Measurements from ENCODE around the gene PDIA5. TPM values are rescaled to one million over a fixed set of nuclear protein-coding genes. Genes with fewer than 3 reads are reported as not detected.

PDIA5 gene
- polyA plus RNA-seq, 2 donors: 3.1 to 5.9 TPM

- peaks cover 3 to 15% of the 10 kb centered on the region in 2 donors for H3K36me3 ChIP-seq (ENCODE audit: control insufficient read depth in 2 of 2, insufficient read depth in 2 of 2, low read length in 1 of 2)
- H3K4me1 ChIP-seq (ENCODE audit: control insufficient read depth in 2 of 2, insufficient read depth in 2 of 2, low read length in 1 of 2): peaks cover 0 to 3% of the 10 kb centered on the region in 2 donors
- no peaks in the 10 kb centered on the region for H3K9me3 ChIP-seq (ENCODE audit: control insufficient read depth in 2 of 2, insufficient read depth in 1 of 2, low read depth in 1 of 2, low read length in 1 of 2)
- H3K27me3 ChIP-seq (ENCODE audit: control insufficient read depth in 1 of 2, insufficient read depth in 2 of 2, low read length in 2 of 2): no peaks in the 10 kb centered on the region
- WGBS, 2 donors: 70 to 73% methylated on average over 5 of the region's 5 CpGs
- H3K4me3 ChIP-seq (ENCODE audit: low read depth in 1 of 2, low read length in 2 of 2): no peak overlapping the region
- H3K27ac ChIP-seq (ENCODE audit: low read depth in 2 of 2, low read length in 1 of 2): no peak overlapping the region
These were observed 53.0 kb downstream of the PDIA5 start for GRCh38 chr3:123119802-123120201.

- Histone ChIP-seq H3K27ac (ENCODE audit: low read depth in 2 of 2, low read length in 1 of 2) (no peak overlapping the region), H3K36me3 (ENCODE audit: control insufficient read depth in 2 of 2, insufficient read depth in 2 of 2, low read length in 1 of 2) (peaks cover 0 to 17% of the 10 kb centered on the region in 2 donors), H3K27me3 (ENCODE audit: control insufficient read depth in 1 of 2, insufficient read depth in 2 of 2, low read length in 2 of 2) (no peaks in the 10 kb centered on the region), H3K4me3 (ENCODE audit: low read depth in 1 of 2, low read length in 2 of 2) (no peak overlapping the region), H3K4me1 (ENCODE audit: control insufficient read depth in 2 of 2, insufficient read depth in 2 of 2, low read length in 1 of 2) (peaks cover 0 to 3% of the 10 kb centered on the region in 2 donors), H3K9me3 (ENCODE audit: control insufficient read depth in 2 of 2, insufficient read depth in 1 of 2, low read depth in 1 of 2, low read length in 1 of 2) (no peaks in the 10 kb centered on the region)
- 82 to 84% methylated on average over 4 of the region's 4 CpGs for WGBS, 2 donors
These were observed 53.7 kb downstream of the PDIA5 start for GRCh38 chr3:123120573-123120972.

GRCh38 chr3:123122057-123122456 lies 55.2 kb downstream of the PDIA5 start:
- Histone ChIP-seq H3K4me1 (ENCODE audit: control insufficient read depth in 2 of 2, insufficient read depth in 2 of 2, low read length in 1 of 2) (peaks cover 0 to 3% of the 10 kb centered on the region in 2 donors), H3K27me3 (ENCODE audit: control insufficient read depth in 1 of 2, insufficient read depth in 2 of 2, low read length in 2 of 2) (no peaks in the 10 kb centered on the region), H3K9me3 (ENCODE audit: control insufficient read depth in 2 of 2, insufficient read depth in 1 of 2, low read depth in 1 of 2, low read length in 1 of 2) (no peaks in the 10 kb centered on the region), H3K27ac (ENCODE audit: low read depth in 2 of 2, low read length in 1 of 2) (no peak overlapping the region), H3K4me3 (ENCODE audit: low read depth in 1 of 2, low read length in 2 of 2) (no peak overlapping the region), H3K36me3 (ENCODE audit: control insufficient read depth in 2 of 2, insufficient read depth in 2 of 2, low read length in 1 of 2) (peaks cover 0 to 17% of the 10 kb centered on the region in 2 donors)
- WGBS, 2 donors: 78 to 86% methylated on average over 5 of the region's 5 CpGs

- H3K4me3 ChIP-seq (ENCODE audit: low read depth in 1 of 2, low read length in 2 of 2): no peak overlapping the region
- 42 to 57% methylated on average over 8 of the region's 8 CpGs for WGBS, 2 donors
- no peaks in the 10 kb centered on the region for H3K27me3 ChIP-seq (ENCODE audit: control insufficient read depth in 1 of 2, insufficient read depth in 2 of 2, low read length in 2 of 2)
- peaks cover 0 to 3% of the 10 kb centered on the region in 2 donors for H3K4me1 ChIP-seq (ENCODE audit: control insufficient read depth in 2 of 2, insufficient read depth in 2 of 2, low read length in 1 of 2)
- no peak overlapping the region for H3K27ac ChIP-seq (ENCODE audit: low read depth in 2 of 2, low read length in 1 of 2)
- no peaks in the 10 kb centered on the region for H3K9me3 ChIP-seq (ENCODE audit: control insufficient read depth in 2 of 2, insufficient read depth in 1 of 2, low read depth in 1 of 2, low read length in 1 of 2)
- peaks cover 0 to 17% of the 10 kb centered on the region in 2 donors for H3K36me3 ChIP-seq (ENCODE audit: control insufficient read depth in 2 of 2, insufficient read depth in 2 of 2, low read length in 1 of 2)
These were observed 55.9 kb downstream of the PDIA5 start for GRCh38 chr3:123122525-123123315.

- 83 to 84% methylated on average over 24 of the region's 24 CpGs for WGBS, 2 donors
- H3K36me3 ChIP-seq (ENCODE audit: control insufficient read depth in 2 of 2, insufficient read depth in 2 of 2, low read length in 1 of 2): peaks cover 0 to 17% of the 10 kb centered on the region in 2 donors
These were observed 57.1 kb downstream of the PDIA5 start for GRCh38 chr3:123123716-123124616.

GRCh38 chr3:123124971-123125370 lies 58.1 kb downstream of the PDIA5 start:
- 95 to 96% methylated on average over 7 of the region's 7 CpGs for WGBS, 2 donors
- Histone ChIP-seq H3K36me3 (ENCODE audit: control insufficient read depth in 2 of 2, insufficient read depth in 2 of 2, low read length in 1 of 2) (peaks cover 0 to 15% of the 10 kb centered on the region in 2 donors), H3K27ac (ENCODE audit: low read depth in 2 of 2, low read length in 1 of 2) (no peak overlapping the region), H3K27me3 (ENCODE audit: control insufficient read depth in 1 of 2, insufficient read depth in 2 of 2, low read length in 2 of 2) (no peaks in the 10 kb centered on the region), H3K9me3 (ENCODE audit: control insufficient read depth in 2 of 2, insufficient read depth in 1 of 2, low read depth in 1 of 2, low read length in 1 of 2) (no peaks in the 10 kb centered on the region), H3K4me1 (ENCODE audit: control insufficient read depth in 2 of 2, insufficient read depth in 2 of 2, low read length in 1 of 2) (peaks cover 0 to 3% of the 10 kb centered on the region in 2 donors), H3K4me3 (ENCODE audit: low read depth in 1 of 2, low read length in 2 of 2) (no peak overlapping the region)

More at GRCh38 chr3:123123716-123124616, 57.1 kb downstream of the PDIA5 start:
- no peak overlapping the region for H3K27ac ChIP-seq (ENCODE audit: low read depth in 2 of 2, low read length in 1 of 2)
- peaks cover 0 to 3% of the 10 kb centered on the region in 2 donors for H3K4me1 ChIP-seq (ENCODE audit: control insufficient read depth in 2 of 2, insufficient read depth in 2 of 2, low read length in 1 of 2)
- H3K27me3 ChIP-seq (ENCODE audit: control insufficient read depth in 1 of 2, insufficient read depth in 2 of 2, low read length in 2 of 2): no peaks in the 10 kb centered on the region
- H3K9me3 ChIP-seq (ENCODE audit: control insufficient read depth in 2 of 2, insufficient read depth in 1 of 2, low read depth in 1 of 2, low read length in 1 of 2): no peaks in the 10 kb centered on the region
- H3K4me3 ChIP-seq (ENCODE audit: low read depth in 1 of 2, low read length in 2 of 2): no peak overlapping the region

- 75 to 78% methylated on average over 7 of the region's 7 CpGs for WGBS, 2 donors
- H3K27ac ChIP-seq (ENCODE audit: low read depth in 2 of 2, low read length in 1 of 2): no peak overlapping the region
- H3K9me3 ChIP-seq (ENCODE audit: control insufficient read depth in 2 of 2, insufficient read depth in 1 of 2, low read depth in 1 of 2, low read length in 1 of 2): no peaks in the 10 kb centered on the region
- no peak overlapping the region for H3K4me3 ChIP-seq (ENCODE audit: low read depth in 1 of 2, low read length in 2 of 2)
- H3K4me1 ChIP-seq (ENCODE audit: control insufficient read depth in 2 of 2, insufficient read depth in 2 of 2, low read length in 1 of 2): peaks cover 0 to 3% of the 10 kb centered on the region in 2 donors
- no peaks in the 10 kb centered on the region for H3K27me3 ChIP-seq (ENCODE audit: control insufficient read depth in 1 of 2, insufficient read depth in 2 of 2, low read length in 2 of 2)
- peaks cover 0 to 19% of the 10 kb centered on the region in 2 donors for H3K36me3 ChIP-seq (ENCODE audit: control insufficient read depth in 2 of 2, insufficient read depth in 2 of 2, low read length in 1 of 2)
These were observed 59.2 kb downstream of the PDIA5 start for GRCh38 chr3:123126031-123126430.

GRCh38 chr3:123126653-123127052 lies 59.8 kb downstream of the PDIA5 start:
- Histone ChIP-seq H3K36me3 (ENCODE audit: control insufficient read depth in 2 of 2, insufficient read depth in 2 of 2, low read length in 1 of 2) (peaks cover 0 to 19% of the 10 kb centered on the region in 2 donors), H3K27me3 (ENCODE audit: control insufficient read depth in 1 of 2, insufficient read depth in 2 of 2, low read length in 2 of 2) (no peaks in the 10 kb centered on the region), H3K9me3 (ENCODE audit: control insufficient read depth in 2 of 2, insufficient read depth in 1 of 2, low read depth in 1 of 2, low read length in 1 of 2) (no peaks in the 10 kb centered on the region), H3K4me1 (ENCODE audit: control insufficient read depth in 2 of 2, insufficient read depth in 2 of 2, low read length in 1 of 2) (peaks cover 0 to 3% of the 10 kb centered on the region in 2 donors), H3K27ac (ENCODE audit: low read depth in 2 of 2, low read length in 1 of 2) (no peak overlapping the region), H3K4me3 (ENCODE audit: low read depth in 1 of 2, low read length in 2 of 2) (no peak overlapping the region)
- 93 to 96% methylated on average over 3 of the region's 3 CpGs for WGBS, 2 donors

- Histone ChIP-seq H3K4me3 (ENCODE audit: low read depth in 1 of 2, low read length in 2 of 2) (no peak overlapping the region), H3K27ac (ENCODE audit: low read depth in 2 of 2, low read length in 1 of 2) (no peak overlapping the region), H3K36me3 (ENCODE audit: control insufficient read depth in 2 of 2, insufficient read depth in 2 of 2, low read length in 1 of 2) (peaks cover 0 to 19% of the 10 kb centered on the region in 2 donors), H3K4me1 (ENCODE audit: control insufficient read depth in 2 of 2, insufficient read depth in 2 of 2, low read length in 1 of 2) (no peaks in the 10 kb centered on the region), H3K27me3 (ENCODE audit: control insufficient read depth in 1 of 2, insufficient read depth in 2 of 2, low read length in 2 of 2) (no peaks in the 10 kb centered on the region), H3K9me3 (ENCODE audit: control insufficient read depth in 2 of 2, insufficient read depth in 1 of 2, low read depth in 1 of 2, low read length in 1 of 2) (no peaks in the 10 kb centered on the region)
- 98 to 100% methylated on average over 3 of the region's 3 CpGs for WGBS, 2 donors
These were observed 62.3 kb downstream of the PDIA5 start for GRCh38 chr3:123129092-123129491.

Data from esophagus (tissue), 2 donors.